Heart left ventricle (tissue), 13 donors: ENCODE data around the gene MRPL37.

ENCODE experiments used
- POLR2A ChIP-seq, 2 donors: fragments of 450-650 bp; IDR thresholded peaks; one replicate each; pipeline ENCODE4 v1.6.1; 2017; ENCODE audit warnings: antibody characterized with exemption in 2 of 2, mild to moderate bottlenecking in 2 of 2, moderate library complexity in 2 of 2
- TF ChIP-seq, protein P1 (sequence below), 12 donors: fragments of 200-600 bp; sonication (generic) in 4 of 12; IDR thresholded peaks; one replicate each; pipeline versions ENCODE4 v1.5.0 to v1.8.0; 2018 to 2022; ENCODE audit warnings: antibody characterized with exemption in 12 of 12, mild to moderate bottlenecking in 5 of 12
- donor health status: ischemic (EF 13 %, LVEDD 7.1; RV severe dilation, severe dysfunction).
- donor health status: DM: no; HTN: yes; CAD: no.
- donor health status: DM: no; HTN: no; CAD: no.
- donor health status: ischemic (EF 25% LVEDD 6.9; RV normal size, moderate dysfunction).
- donor health status: ischemic (EF 25% LVEDD 5.7; RV mildly dilated, moderate dysfunction).
- donor health status: ischemic (EF 35%, LVEDD 5.7; RV mildly dilated, moderate dysfunction).
- donor health status: nonischemic (EF 11% LVEDD 7.7; RV severe dilation, severe dysfunction).
- donor health status: DM: yes; HTN: yes; CAD: no.
- donor health status: PGD.
- donor health status: ischemic (EF 29% LVEDD 5.4; RV normal size, mild dysfunction).
- donor health status: nonischemic (EF 23%, LVEDD 6.1; RV moderate dilation, normal function).

DNA sequence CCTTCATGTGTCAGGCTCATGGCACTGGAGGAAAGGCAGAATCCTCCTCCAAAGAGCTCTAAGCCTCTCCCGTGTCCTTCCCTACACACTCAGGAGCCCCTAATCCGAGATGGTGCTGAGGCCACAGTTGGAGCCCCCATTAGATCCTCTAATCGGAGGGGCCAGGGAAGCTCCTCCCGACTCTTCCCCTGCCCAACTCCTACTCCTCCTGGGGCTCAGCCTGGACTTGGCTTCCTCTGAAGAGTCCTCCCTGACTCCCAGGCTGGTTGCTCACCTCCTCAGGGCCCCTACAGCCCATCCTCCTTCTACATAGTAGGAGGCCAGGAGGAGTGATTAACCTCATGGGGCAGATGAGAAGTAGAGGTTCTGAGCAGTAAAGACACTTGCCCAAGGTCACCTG, 25.9 kb upstream of the MRPL37 start:
- no peak for TF ChIP-seq POLR2A (IDR thresholded peaks at IDR 0.05)
- TF ChIP-seq, protein P1, sequence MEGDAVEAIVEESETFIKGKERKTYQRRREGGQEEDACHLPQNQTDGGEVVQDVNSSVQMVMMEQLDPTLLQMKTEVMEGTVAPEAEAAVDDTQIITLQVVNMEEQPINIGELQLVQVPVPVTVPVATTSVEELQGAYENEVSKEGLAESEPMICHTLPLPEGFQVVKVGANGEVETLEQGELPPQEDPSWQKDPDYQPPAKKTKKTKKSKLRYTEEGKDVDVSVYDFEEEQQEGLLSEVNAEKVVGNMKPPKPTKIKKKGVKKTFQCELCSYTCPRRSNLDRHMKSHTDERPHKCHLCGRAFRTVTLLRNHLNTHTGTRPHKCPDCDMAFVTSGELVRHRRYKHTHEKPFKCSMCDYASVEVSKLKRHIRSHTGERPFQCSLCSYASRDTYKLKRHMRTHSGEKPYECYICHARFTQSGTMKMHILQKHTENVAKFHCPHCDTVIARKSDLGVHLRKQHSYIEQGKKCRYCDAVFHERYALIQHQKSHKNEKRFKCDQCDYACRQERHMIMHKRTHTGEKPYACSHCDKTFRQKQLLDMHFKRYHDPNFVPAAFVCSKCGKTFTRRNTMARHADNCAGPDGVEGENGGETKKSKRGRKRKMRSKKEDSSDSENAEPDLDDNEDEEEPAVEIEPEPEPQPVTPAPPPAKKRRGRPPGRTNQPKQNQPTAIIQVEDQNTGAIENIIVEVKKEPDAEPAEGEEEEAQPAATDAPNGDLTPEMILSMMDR (IDR thresholded peaks at IDR 0.05), result no peak
